Body of pancreas (tissue), 4 donors: ENCODE results near the gene CEACAM3. TPM values are rescaled to one million over a fixed set of nuclear protein-coding genes. Genes with fewer than 3 reads are reported as not detected.

Experiments
- ATAC-seq: fragments of 150-250 bp; one replicate; pipeline ENCODE4 v1.9.1; 2016
- DNase-seq, 4 donors: peaks; one replicate each; pipeline ENCODE4 v3.0.0-alpha.2; 2019
- H3K27ac ChIP-seq, 4 donors: fragments of 200-600 bp; sonication (generic); 1 replicate in 3 of 4; 2 replicates in 1 of 4; pipeline versions ENCODE4 v1.5.1 to v1.6.1; 2016 to 2019; ENCODE audit warnings: mild to moderate bottlenecking in 1 of 4, mixed read lengths in 1 of 4, moderate library complexity in 1 of 4
- H3K27me3 ChIP-seq, 2 donors: fragments of 200-600 bp; sonication (generic); one replicate each; pipeline ENCODE4 v1.6.0; 2016; ENCODE audit warnings: mild to moderate bottlenecking in 1 of 2
- H3K36me3 ChIP-seq, 2 donors: fragments of 200-600 bp; sonication (generic); replicated peaks in 1 of 2; 2 replicates each; pipeline ENCODE4 v1.5.1; 2016; ENCODE audit warnings: low read depth in 2 of 2; ENCODE audit not compliant: insufficient read depth in 1 of 2
- H3K4me1 ChIP-seq: fragments of 200-600 bp; sonication (generic); one replicate; pipeline ENCODE4 v1.6.0; 2016
- H3K4me3 ChIP-seq, 2 donors: fragments of 200-600 bp; sonication (generic); 1 replicate in 1 of 2; 2 replicates in 1 of 2; pipeline ENCODE4 v1.5.1; 2016 to 2019
- H3K9me3 ChIP-seq, 3 donors: fragments of 200-600 bp; sonication (generic); 1 replicate in 2 of 3; 2 replicates in 1 of 3; pipeline ENCODE4 v1.5.1; 2016
- POLR2A ChIP-seq, 3 donors: fragments of 450-650 bp; IDR thresholded peaks; one replicate each; pipeline ENCODE4 v1.6.1; 2016; ENCODE audit warnings: antibody characterized with exemption in 3 of 3, mild to moderate bottlenecking in 2 of 3
- WGBS, 2 donors: methylation state at CpG; one replicate each; pipeline ENCODE4 v1.1.5; 2017; 5-methylcytosine and 5-hydroxymethylcytosine counted together
- intact Hi-C: fragments of 100-400 bp; cut with DNase I; formaldehyde crosslinking; loops from one replicate; pipeline ENCODE4 v1.15.1; 2023
- total RNA-seq, 2 donors: library from RNA; depleted of rRNA; stranded (reverse); fragments of >200 nt; gene quantifications; one replicate each; pipeline ENCODE4 v1.1.0, GENCODE V29; 2016
- TF ChIP-seq, protein P1 (sequence below), 7 experiments: fragments of 450-650 bp in 4 of 7; fragments of 200-600 bp in 3 of 7; sonication (generic) in 3 of 7; IDR thresholded peaks; one replicate each; pipeline ENCODE4 v1.5.1; 2016 to 2019; ENCODE audit warnings: antibody characterized with exemption in 7 of 7

The CEACAM3 gene
- total RNA-seq, 2 donors from 2014 or later: not detected

DNA sequence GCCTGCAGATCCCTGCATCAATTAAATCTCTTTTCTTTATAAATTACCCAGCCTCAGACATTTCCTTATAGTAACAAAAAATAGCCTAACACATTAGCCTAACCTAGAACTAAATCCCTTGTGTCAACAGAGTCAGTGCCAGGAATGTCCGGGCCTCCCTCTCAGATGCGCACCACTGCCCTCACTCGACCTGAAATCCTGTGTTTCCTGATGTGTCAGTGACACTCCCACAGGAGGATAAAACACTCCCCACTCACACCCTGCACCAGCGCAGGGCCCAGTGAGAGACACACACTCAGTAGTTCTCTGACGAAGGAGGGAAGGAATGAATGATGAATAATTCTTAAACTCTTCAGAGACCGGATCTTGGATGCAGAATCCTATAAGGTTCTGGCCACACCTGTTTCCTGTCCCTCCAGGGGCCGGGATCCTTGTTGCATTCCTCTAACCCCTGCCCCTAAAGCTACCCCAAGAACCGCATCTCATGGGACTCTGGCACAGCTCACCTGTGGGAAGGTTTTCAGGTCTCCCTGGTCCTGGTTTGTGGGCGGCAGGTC, 3.1 kb downstream of the CEACAM3 start:
- intact Hi-C loops: no loop called here
- no peak overlapping the region for H3K4me3 ChIP-seq
- no peaks in the 10 kb centered on the region for H3K27me3 ChIP-seq
- no peaks in the 10 kb centered on the region for H3K36me3 ChIP-seq
- no peaks in the 10 kb centered on the region for H3K4me1 ChIP-seq
- no peaks in the 10 kb centered on the region for H3K9me3 ChIP-seq
- ATAC-seq (no peak), DNase-seq (no peak)
- WGBS, 2 donors: 51 to 55% methylated on average over 9 of the region's 9 CpGs
- H3K27ac ChIP-seq: no peak overlapping the region
- TF ChIP-seq, protein P1, sequence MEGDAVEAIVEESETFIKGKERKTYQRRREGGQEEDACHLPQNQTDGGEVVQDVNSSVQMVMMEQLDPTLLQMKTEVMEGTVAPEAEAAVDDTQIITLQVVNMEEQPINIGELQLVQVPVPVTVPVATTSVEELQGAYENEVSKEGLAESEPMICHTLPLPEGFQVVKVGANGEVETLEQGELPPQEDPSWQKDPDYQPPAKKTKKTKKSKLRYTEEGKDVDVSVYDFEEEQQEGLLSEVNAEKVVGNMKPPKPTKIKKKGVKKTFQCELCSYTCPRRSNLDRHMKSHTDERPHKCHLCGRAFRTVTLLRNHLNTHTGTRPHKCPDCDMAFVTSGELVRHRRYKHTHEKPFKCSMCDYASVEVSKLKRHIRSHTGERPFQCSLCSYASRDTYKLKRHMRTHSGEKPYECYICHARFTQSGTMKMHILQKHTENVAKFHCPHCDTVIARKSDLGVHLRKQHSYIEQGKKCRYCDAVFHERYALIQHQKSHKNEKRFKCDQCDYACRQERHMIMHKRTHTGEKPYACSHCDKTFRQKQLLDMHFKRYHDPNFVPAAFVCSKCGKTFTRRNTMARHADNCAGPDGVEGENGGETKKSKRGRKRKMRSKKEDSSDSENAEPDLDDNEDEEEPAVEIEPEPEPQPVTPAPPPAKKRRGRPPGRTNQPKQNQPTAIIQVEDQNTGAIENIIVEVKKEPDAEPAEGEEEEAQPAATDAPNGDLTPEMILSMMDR (IDR thresholded peaks at IDR 0.05): no peak
- no peak for TF ChIP-seq POLR2A (IDR thresholded peaks at IDR 0.05)

GRCh38 chr19:41801031-41801430, 4.6 kb downstream of the CEACAM3 start:
- Histone ChIP-seq H3K4me3 (no peak overlapping the region), H3K27ac (no peak overlapping the region), H3K27me3 (no peaks in the 10 kb centered on the region), H3K9me3 (no peaks in the 10 kb centered on the region), H3K36me3 (no peaks in the 10 kb centered on the region), H3K4me1 (no peaks in the 10 kb centered on the region)
- ATAC-seq (no peak), DNase-seq (no peak)
- TF ChIP-seq POLR2A (IDR thresholded peaks at IDR 0.05): no peak
- TF ChIP-seq, protein P1 (IDR thresholded peaks at IDR 0.05): no peak
- intact Hi-C loops: no loop called here
- WGBS, 2 donors: 65 to 71% methylated on average over 4 of the region's 4 CpGs

- TF ChIP-seq, protein P1 (IDR thresholded peaks at IDR 0.05): no peak
- no peak for TF ChIP-seq POLR2A (IDR thresholded peaks at IDR 0.05)
- DNase-seq: peak in 1 of 4 donors; percentile 19
- Histone ChIP-seq H3K4me1 (no peaks in the 10 kb centered on the region), H3K27me3 (no peaks in the 10 kb centered on the region), H3K27ac (no peak overlapping the region), H3K9me3 (no peaks in the 10 kb centered on the region), H3K4me3 (no peak overlapping the region), H3K36me3 (no peaks in the 10 kb centered on the region)
- intact Hi-C loops: no loop called here
- ATAC-seq: no peak
- 43 to 61% methylated on average over 2 of the region's 2 CpGs for WGBS, 2 donors
These were observed 5.4 kb downstream of the CEACAM3 start for GRCh38 chr19:41801792-41802211.

DNA sequence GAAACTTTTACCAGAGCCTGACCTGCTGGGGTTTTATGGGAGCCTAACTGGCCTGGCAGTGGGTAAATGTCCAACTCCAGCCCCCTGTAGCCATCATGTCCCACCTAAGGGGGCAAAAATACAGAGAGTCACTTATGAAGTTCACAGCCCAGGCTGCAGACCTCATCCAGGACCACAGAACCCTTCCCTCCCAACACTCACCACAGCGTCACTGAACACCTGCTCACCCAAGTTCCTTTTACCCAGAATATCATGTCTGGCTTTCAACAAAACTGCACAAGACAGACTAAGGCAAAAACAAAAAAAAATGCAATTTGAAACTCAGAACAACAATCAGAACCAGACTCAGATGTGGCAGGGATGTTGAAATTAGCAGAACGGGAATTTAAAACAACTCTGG, 6.4 kb downstream of the CEACAM3 start:
- WGBS, 2 donors: 75 to 93% methylated on average over 2 of the region's 2 CpGs
- no peaks in the 10 kb centered on the region for H3K36me3 ChIP-seq
- intact Hi-C loops: no loop called here
- ATAC-seq (no peak), DNase-seq (no peak)
- H3K4me3 ChIP-seq: no peak overlapping the region
- H3K27ac ChIP-seq: no peak overlapping the region
- no peaks in the 10 kb centered on the region for H3K4me1 ChIP-seq
- no peaks in the 10 kb centered on the region for H3K9me3 ChIP-seq
- TF ChIP-seq, protein P1 (IDR thresholded peaks at IDR 0.05): no peak
- no peak for TF ChIP-seq POLR2A (IDR thresholded peaks at IDR 0.05)
- H3K27me3 ChIP-seq: no peaks in the 10 kb centered on the region

DNA sequence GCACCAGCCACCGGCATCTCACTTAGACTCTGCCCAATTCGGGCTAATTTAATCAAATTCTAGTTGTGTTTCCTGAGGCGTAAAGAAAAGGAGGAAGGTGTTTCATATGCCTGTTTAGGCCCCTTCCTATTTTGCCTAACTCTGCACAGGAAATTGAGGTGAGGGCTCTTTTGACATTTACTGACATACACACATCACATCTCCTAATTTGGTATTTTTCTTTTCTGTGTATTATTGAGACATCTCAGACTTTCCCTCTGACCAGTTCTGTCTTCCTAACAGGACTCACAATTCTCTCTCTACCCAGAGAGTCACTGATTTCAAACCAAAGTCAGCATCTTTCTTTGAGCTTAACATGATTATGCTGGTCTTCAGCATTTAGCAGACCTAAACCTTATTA, 7.9 kb downstream of the CEACAM3 start:
- WGBS, 2 donors: 63 to 70% methylated on average over 3 of the region's 3 CpGs
- no peak for TF ChIP-seq POLR2A (IDR thresholded peaks at IDR 0.05)
- TF ChIP-seq, protein P1 (IDR thresholded peaks at IDR 0.05): no peak
- intact Hi-C loops: no loop called here
- no peak for DNase-seq
- Histone ChIP-seq H3K27ac (no peak overlapping the region), H3K9me3 (no peaks in the 10 kb centered on the region), H3K4me3 (no peak overlapping the region), H3K27me3 (no peaks in the 10 kb centered on the region), H3K36me3 (no peaks in the 10 kb centered on the region), H3K4me1 (no peaks in the 10 kb centered on the region)
- ATAC-seq: no peak
